GM12801 (cell line): ENCODE data around the gene FAM227A.

Experiments used
- TF ChIP-seq, protein P1 (sequence below): IDR thresholded peaks from one replicate; pipeline ENCODE4 v1.5.1; 2011; ENCODE audit warnings: control low read depth; ENCODE audit not compliant: insufficient read length; ENCODE audit errors: extremely low read depth

The FAM227A gene

DNA sequence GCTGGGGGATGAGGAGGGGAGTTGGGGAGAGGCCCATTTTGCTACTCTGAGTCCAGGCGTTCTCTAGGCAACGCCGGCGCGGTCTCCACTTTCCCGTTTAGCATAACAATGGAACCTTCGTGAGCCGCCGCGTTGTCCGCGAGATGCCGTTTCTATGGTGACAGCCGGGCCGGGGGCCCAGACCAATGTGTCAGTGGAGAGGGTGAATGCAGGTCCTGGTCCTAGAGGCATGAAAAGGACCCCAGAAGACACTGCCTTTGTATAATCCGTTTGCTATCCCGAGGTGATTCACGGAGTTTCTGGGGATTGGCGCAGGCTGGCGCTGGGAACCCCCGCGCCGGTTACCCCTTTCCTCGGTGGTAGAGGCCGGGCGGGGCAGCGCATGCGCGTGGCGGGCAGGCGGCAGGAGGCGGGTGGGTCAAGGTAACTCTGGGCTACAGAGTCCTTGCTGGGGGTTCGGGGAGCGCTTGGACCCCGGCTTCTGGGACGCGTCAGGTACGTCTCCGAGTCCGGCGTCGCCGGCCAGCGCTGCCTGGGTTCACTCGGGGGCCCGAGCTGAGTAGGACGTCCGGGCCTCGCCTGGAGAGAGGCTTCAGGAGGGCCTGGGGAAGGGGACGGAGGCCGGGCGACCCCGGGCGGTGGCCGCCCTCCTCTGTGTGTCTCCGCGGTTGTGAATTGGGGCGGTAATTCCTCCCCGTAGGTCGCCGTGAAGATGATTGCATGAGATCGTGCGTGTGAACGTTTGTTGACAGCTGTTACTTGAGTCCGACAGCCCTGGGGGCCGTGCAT is at the start of gene FAM227A, which contains the start of gene CBY1:
TSS of gene FAM227A (minus strand) at position 137 of the 789 bp plus-strand sequence. CDS start 6,224 bp downstream, outside the sequence.
TSS of gene CBY1 (plus strand) at position 383 of the 789 bp plus-strand sequence. CDS start 11,417 bp downstream, outside the sequence.
- TF ChIP-seq, protein P1, sequence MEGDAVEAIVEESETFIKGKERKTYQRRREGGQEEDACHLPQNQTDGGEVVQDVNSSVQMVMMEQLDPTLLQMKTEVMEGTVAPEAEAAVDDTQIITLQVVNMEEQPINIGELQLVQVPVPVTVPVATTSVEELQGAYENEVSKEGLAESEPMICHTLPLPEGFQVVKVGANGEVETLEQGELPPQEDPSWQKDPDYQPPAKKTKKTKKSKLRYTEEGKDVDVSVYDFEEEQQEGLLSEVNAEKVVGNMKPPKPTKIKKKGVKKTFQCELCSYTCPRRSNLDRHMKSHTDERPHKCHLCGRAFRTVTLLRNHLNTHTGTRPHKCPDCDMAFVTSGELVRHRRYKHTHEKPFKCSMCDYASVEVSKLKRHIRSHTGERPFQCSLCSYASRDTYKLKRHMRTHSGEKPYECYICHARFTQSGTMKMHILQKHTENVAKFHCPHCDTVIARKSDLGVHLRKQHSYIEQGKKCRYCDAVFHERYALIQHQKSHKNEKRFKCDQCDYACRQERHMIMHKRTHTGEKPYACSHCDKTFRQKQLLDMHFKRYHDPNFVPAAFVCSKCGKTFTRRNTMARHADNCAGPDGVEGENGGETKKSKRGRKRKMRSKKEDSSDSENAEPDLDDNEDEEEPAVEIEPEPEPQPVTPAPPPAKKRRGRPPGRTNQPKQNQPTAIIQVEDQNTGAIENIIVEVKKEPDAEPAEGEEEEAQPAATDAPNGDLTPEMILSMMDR = no peak

DNA sequence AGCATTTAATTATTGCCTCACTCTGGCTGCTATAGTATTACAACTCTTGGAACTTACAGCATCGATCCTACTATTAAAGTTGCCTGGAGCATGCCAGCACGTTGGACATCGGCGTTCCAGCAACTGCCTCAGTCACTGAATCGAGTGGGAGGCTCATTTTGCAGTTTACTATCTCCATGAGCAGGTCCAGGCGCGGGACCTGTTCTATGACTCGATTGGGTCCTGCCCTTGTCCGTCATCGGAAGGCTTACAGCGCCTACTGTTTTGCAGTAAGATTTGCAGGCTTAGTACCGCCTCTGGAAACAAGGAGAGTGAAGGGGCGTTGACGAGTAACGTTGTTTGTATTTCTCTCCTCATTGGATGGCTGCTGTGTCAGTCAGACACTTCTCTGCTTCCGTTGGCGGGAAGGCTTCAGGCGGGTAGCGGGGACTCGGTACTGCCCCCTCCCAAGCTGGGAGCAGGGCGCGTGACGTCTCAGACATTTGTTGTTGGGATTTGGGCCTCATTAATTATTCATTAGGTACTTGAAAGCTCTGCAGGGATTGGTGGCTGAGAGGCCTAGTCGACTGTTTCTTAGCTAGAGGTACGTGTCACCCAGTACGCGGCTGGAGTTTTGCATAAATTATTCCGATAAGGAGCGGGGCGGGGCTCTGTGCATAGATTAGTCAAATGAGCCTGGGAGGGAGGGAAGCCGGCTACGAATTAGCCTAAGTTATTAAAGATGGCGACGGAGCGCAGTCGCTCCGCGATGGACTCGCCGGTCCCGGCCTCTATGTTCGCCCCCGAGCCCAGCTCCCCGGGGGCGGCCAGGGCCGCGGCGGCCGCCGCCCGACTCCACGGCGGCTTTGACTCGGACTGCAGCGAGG is 49.3 kb upstream of the FAM227A start, which contains the start of gene GTPBP1:
TSS of gene GTPBP1 (plus strand) at position 710 of the 866 bp plus-strand sequence. CDS start at position 722, 12 bp downstream.
- TF ChIP-seq, protein P1 = no peak

DNA sequence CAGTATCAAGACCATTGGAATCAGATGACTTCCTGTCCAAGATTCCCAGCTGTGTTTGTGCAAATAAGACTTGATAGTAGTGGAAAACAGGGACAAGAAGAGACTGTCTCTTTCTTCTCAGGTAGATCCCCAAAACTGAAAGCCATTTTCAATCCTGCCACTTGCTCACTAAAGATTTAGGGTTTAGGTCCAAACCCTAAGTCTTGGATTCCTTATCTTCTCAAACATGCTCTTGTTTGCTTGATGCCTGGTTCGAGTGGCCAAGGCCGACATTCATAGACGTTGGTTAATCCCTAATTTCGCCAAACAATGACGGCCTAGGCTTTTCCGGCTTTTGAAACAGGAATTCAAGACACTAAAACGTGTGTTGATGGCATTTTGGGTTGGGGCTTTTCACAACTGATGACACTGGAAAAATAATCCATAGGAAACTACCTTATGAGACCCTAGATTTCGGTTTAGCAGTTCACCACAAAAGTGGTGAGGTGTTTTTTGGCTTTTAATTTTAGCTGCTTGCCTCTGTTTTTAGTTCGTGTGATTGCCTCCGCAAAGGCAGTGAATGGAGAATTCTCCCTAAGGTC is 48.6 kb upstream of the FAM227A start:
- TF ChIP-seq, protein P1 = no peak

DNA sequence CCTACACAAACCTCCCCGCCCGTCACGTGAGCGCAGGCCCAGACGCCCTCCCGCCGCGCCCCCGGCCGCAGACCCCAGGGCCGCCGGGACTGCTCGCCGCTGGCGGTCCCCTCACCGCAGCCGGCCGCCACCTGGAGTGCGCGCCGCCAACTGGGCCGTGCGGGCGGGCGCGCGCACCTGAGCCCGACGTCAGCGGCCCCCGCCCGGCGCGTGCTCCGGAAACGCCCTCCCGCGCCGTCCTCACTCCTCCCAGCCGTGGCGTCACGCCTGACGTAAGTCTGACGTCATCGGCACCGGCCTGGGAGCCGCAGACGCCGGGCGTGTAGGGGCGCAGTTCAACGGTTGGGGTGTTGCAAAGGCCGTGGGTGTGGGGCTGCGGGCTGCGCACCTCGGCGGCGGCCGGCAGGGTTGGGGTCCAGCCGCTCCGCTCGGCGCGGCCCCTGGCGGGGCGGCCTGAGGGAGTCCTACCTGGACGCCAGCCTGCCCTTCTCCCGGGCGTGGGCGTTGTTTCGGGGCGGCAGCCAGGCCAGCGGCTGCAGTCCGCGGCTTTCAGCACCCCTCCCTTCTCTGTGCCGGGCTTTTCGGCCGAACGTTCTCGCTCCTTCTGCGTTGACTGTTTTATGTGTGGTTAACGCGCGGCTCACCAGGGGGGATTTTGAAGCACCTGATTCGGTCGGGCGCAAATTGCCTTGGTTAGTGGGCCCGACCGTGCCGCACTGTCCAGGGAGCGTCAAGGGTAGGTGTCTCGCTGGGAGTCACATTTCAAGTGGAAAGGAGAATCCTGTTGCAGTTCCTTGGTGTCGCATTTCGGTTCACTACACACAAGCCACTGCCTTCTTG is 44.8 kb upstream of the FAM227A start, which contains the start of gene JOSD1:
TSS of gene JOSD1 (minus strand) at position 155 of the 840 bp plus-strand sequence. CDS start 956 bp downstream, outside the sequence.
- TF ChIP-seq, protein P1 = no peak

DNA sequence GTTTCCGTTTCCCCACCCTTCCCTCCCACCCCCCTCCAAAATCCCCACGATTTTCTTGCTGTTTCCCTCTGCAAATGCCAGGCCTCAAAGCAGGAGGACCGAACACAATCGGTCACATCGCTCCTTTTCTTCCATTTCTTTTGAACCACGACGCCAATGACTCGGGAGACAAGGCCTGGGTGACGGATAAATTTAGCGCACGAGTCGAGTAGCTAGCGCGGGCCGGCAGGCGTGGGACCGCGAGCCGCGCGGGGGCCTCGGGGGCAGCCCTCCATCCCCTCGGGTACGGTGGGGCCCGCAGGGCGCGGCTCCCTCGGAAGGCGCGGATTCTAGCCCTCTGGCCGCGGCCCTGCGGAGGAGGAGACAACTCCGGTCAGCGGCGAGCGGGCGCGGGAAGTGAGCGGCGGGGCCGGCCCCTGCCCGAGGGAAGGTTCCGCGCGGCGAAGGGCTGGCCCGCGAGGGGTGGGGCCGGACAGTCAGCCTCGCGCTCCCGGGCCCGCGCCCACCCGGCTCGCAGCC is 44.1 kb upstream of the FAM227A start:
- TF ChIP-seq, protein P1 = no peak

DNA sequence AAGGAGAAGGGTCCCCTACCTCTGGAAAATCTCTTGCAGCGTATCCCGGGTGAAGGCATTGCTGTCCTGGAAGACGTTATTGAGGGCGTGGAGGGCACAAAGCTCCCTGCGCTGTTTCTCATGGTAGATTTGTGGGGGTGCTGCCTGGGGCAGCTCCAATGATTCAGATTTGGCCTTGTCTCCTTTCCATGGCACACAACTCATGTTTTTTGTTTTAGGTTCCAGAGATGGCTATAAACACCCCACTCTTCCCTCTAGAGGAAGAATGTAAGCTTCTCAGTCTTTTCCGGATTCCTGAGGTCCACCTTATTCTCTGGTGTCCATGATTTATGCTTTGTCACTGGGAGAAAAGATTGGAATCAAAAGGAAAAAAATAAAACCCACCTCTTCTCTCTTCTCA is 43.6 kb upstream of the FAM227A start:
- TF ChIP-seq, protein P1 = no peak
